H1 (cell line): ENCODE results near the gene RNASEH2A. TPM values are rescaled to one million over a fixed set of nuclear protein-coding genes. Genes with fewer than 3 reads are reported as not detected.
A peak's percentile ranks its signal among the peaks of the same experiment; 100 is the strongest.

ENCODE experiments used
- CTCF ChIA-PET: fragments of 300-600 bp; sonication (Branson Sonifier 250); formaldehyde crosslinking; loops from one replicate; lab custom pipeline; 2021; ENCODE audit not compliant: partially characterized antibody; lab: Charles Lee
- POLR2A ChIA-PET: fragments of 300-600 bp; sonication (Branson Sonifier 250); formaldehyde crosslinking; loops from one replicate; lab custom pipeline; 2021; ENCODE audit warnings: inconsistent platforms; ENCODE audit not compliant: partially characterized antibody; lab: Charles Lee
- DNase-seq, 2 experiments: peaks; one replicate each; pipeline versions ENCODE4 v3.0.0 to v3.0.0-alpha.2; 2010 to 2022; ENCODE audit warnings: low spot score in 2 of 2, low read depth in 1 of 2, mixed read lengths in 1 of 2
- FAIRE-seq: peaks from 2 replicates; lab custom pipeline; 2011; peaks lifted over from hg19 to GRCh38; lab: Jason Lieb, UNC
- H2AFZ ChIP-seq: 2 replicates; pipeline ENCODE4 v1.8.1; 2012; ENCODE audit warnings: low read length, inconsistent platforms
- H2AK5ac ChIP-seq: 2 replicates; pipeline ENCODE4 v1.6.1; 2013; ENCODE audit warnings: low read depth, low read length
- H2BK120ac ChIP-seq: replicated peaks from 2 replicates; pipeline ENCODE3; 2013; ENCODE audit warnings: low read depth, low read length, inconsistent platforms
- H2BK12ac ChIP-seq: 2 replicates; pipeline ENCODE4 v1.6.1; 2013; ENCODE audit warnings: low read depth, low read length
- H2BK15ac ChIP-seq: 2 replicates; pipeline ENCODE4 v1.6.1; 2013; ENCODE audit warnings: low read length
- H2BK20ac ChIP-seq: 2 replicates; pipeline ENCODE4 v1.6.1; 2013; ENCODE audit warnings: low read length
- H2BK5ac ChIP-seq: 2 replicates; pipeline ENCODE4 v1.6.1; 2013; ENCODE audit warnings: low read depth, low read length
- H3K14ac ChIP-seq: 2 replicates; pipeline ENCODE4 v1.6.1; 2013; ENCODE audit warnings: inconsistent platforms; ENCODE audit not compliant: insufficient read length
- H3K18ac ChIP-seq: 2 replicates; pipeline ENCODE4 v1.6.1; 2013; ENCODE audit warnings: low read length; ENCODE audit errors: extremely low read depth
- H3K23ac ChIP-seq: 2 replicates; pipeline ENCODE4 v1.6.1; 2013; ENCODE audit warnings: inconsistent platforms; ENCODE audit not compliant: insufficient read length
- H3K23me2 ChIP-seq: 2 replicates; pipeline ENCODE4 v1.6.1; 2013; ENCODE audit warnings: low read depth, low read length
- H3K27ac ChIP-seq: 2 replicates; pipeline ENCODE4 v1.6.1; 2011; ENCODE audit warnings: low read depth, low read length, inconsistent platforms
- H3K27me3 ChIP-seq, 4 experiments: replicated peaks in 1 of 4; 1 replicate in 1 of 4; 2 replicates in 3 of 4; pipeline versions ENCODE4 v1.6.1 to v1.8.1; 2011 to 2013; ENCODE audit warnings: low read length in 3 of 4, mild to moderate bottlenecking in 3 of 4, inconsistent platforms in 2 of 4, mixed read lengths in 2 of 4, moderate library complexity in 1 of 4; ENCODE audit not compliant: control insufficient read depth in 3 of 4, insufficient read depth in 3 of 4; ENCODE audit errors: extremely low read depth in 1 of 4
- H3K36me3 ChIP-seq, 4 experiments: 2 replicates each; pipeline versions ENCODE4 v1.6.1 to v1.8.1; 2011 to 2013; ENCODE audit warnings: mild to moderate bottlenecking in 4 of 4, low read length in 3 of 4, moderate library complexity in 2 of 4, control low read depth in 1 of 4, inconsistent platforms in 1 of 4; ENCODE audit not compliant: insufficient read depth in 4 of 4, control insufficient read depth in 2 of 4
- H3K4ac ChIP-seq: replicated peaks from 2 replicates; pipeline ENCODE3; 2013; ENCODE audit warnings: low read length, low read depth, mixed read lengths, inconsistent platforms; ENCODE audit not compliant: insufficient read length
- H3K4me1 ChIP-seq, 4 experiments: replicated peaks in 1 of 4; 1 replicate in 1 of 4; 2 replicates in 3 of 4; pipeline versions ENCODE4 v1.6.1 to v1.8.1; 2011 to 2013; ENCODE audit warnings: low read length in 3 of 4, inconsistent platforms in 2 of 4, mixed read lengths in 1 of 4; ENCODE audit not compliant: insufficient read depth in 4 of 4, control insufficient read depth in 3 of 4
- H3K4me2 ChIP-seq, 2 experiments: 2 replicates each; pipeline versions ENCODE4 v1.6.1 to v1.8.1; 2011 to 2013; ENCODE audit warnings: low read depth in 2 of 2, low read length in 2 of 2, control low read depth in 1 of 2, inconsistent platforms in 1 of 2, mild to moderate bottlenecking in 1 of 2; ENCODE audit not compliant: insufficient read depth in 1 of 2
- H3K4me3 ChIP-seq, 4 experiments: fragments of 200-600, 300-600 bp in 1 of 4; sonication (generic), shearing (Covaris generic), sonication (Bioruptor Twin) in 1 of 4; 2 replicates each; pipeline versions ENCODE4 v1.5.1 to v1.8.1; 2011 to 2016; ENCODE audit warnings: low read length in 4 of 4, low read depth in 3 of 4, control low read depth in 2 of 4, inconsistent platforms in 2 of 4, mild to moderate bottlenecking in 2 of 4, mixed read lengths in 1 of 4, moderate library complexity in 1 of 4; ENCODE audit not compliant: insufficient read depth in 2 of 4; ENCODE audit errors: extremely low read depth in 1 of 4
- H3K56ac ChIP-seq: replicated peaks from 2 replicates; pipeline ENCODE3; 2013; ENCODE audit warnings: low read depth, mild to moderate bottlenecking, mixed read lengths, low read length, inconsistent platforms; ENCODE audit not compliant: insufficient read length
- H3K79me1 ChIP-seq: 2 replicates; pipeline ENCODE4 v1.6.1; 2013; ENCODE audit warnings: low read depth, low read length, control low read depth
- H3K79me2 ChIP-seq, 2 experiments: 2 replicates each; pipeline versions ENCODE4 v1.6.1 to v1.8.1; 2012 to 2013; ENCODE audit warnings: low read length in 2 of 2, mild to moderate bottlenecking in 2 of 2, inconsistent platforms in 1 of 2; ENCODE audit not compliant: insufficient read depth in 2 of 2, control insufficient read depth in 1 of 2
- H3K9ac ChIP-seq, 4 experiments: replicated peaks in 1 of 4; 1 replicate in 1 of 4; 2 replicates in 3 of 4; pipeline versions ENCODE4 v1.6.1 to v1.8.1; 2011 to 2013; ENCODE audit warnings: low read depth in 3 of 4, low read length in 3 of 4, control low read depth in 2 of 4, mild to moderate bottlenecking in 2 of 4, moderate library complexity in 2 of 4, inconsistent platforms in 1 of 4; ENCODE audit errors: extremely low read depth in 1 of 4
- H3K9me3 ChIP-seq, 2 experiments: 2 replicates each; pipeline versions ENCODE4 v1.6.1 to v1.8.1; 2012 to 2013; ENCODE audit warnings: mild to moderate bottlenecking in 2 of 2, moderate library complexity in 2 of 2, control low read depth in 1 of 2, inconsistent platforms in 1 of 2, low read depth in 1 of 2, low read length in 1 of 2, mixed read lengths in 1 of 2; ENCODE audit not compliant: insufficient read depth in 2 of 2
- H4K20me1 ChIP-seq, 2 experiments: replicated peaks in 1 of 2; 2 replicates each; pipeline versions ENCODE3 to v1.8.1; 2011 to 2013; ENCODE audit warnings: inconsistent platforms in 2 of 2, low read length in 2 of 2, mild to moderate bottlenecking in 1 of 2; ENCODE audit not compliant: insufficient read depth in 2 of 2, control insufficient read depth in 1 of 2
- H4K5ac ChIP-seq: 2 replicates; pipeline ENCODE4 v1.6.1; 2013; ENCODE audit warnings: low read length, low read depth, mixed read lengths, inconsistent platforms; ENCODE audit not compliant: insufficient read length
- H4K8ac ChIP-seq: 2 replicates; pipeline ENCODE4 v1.8.0; 2013; ENCODE audit warnings: mild to moderate bottlenecking, moderate library complexity, low read length, inconsistent platforms; ENCODE audit not compliant: insufficient read depth; ENCODE audit errors: extremely low read depth
- H4K91ac ChIP-seq: replicated peaks from 2 replicates; pipeline ENCODE3; 2013; ENCODE audit warnings: low read length, mixed read lengths, inconsistent platforms; ENCODE audit not compliant: insufficient read length
- BACH1 ChIP-seq: IDR thresholded peaks from 2 replicates; pipeline ENCODE4 v1.6.1; 2012; ENCODE audit warnings: low read length, improper control_type of control experiment
- BRCA1 ChIP-seq: IDR thresholded peaks from 2 replicates; pipeline ENCODE4 v1.6.1; 2012; ENCODE audit warnings: low read depth, low read length, improper control_type of control experiment
- CHD2 ChIP-seq: IDR thresholded peaks from 2 replicates; pipeline ENCODE4 v1.6.1; 2012; ENCODE audit warnings: low read length, improper control_type of control experiment
- CREB1 ChIP-seq: IDR thresholded peaks from 2 replicates; pipeline ENCODE4 v1.6.1; 2012; ENCODE audit warnings: inconsistent platforms
- CTBP2 ChIP-seq: IDR thresholded peaks from 2 replicates; pipeline ENCODE4 v1.7.0; 2011; ENCODE audit warnings: borderline replicate concordance, mild to moderate bottlenecking, moderate library complexity, mixed read lengths, low read length; ENCODE audit not compliant: insufficient read depth, insufficient read length
- EZH2 ChIP-seq: fragments of 200-600 bp; sonication (generic); IDR thresholded peaks from 2 replicates; pipeline ENCODE4 v1.7.1; 2012; ENCODE audit warnings: low read depth, mild to moderate bottlenecking, moderate library complexity, low read length, inconsistent platforms; ENCODE audit not compliant: severe bottlenecking
- GABPA ChIP-seq: IDR thresholded peaks from 2 replicates; pipeline ENCODE4 v1.6.1; 2011; ENCODE audit warnings: mild to moderate bottlenecking, low read length, moderate library complexity, borderline replicate concordance; ENCODE audit not compliant: insufficient read depth
- HDAC6 ChIP-seq: IDR thresholded peaks from one replicate; pipeline ENCODE4 v1.7.1; 2012; ENCODE audit warnings: low read depth, mild to moderate bottlenecking, inconsistent platforms, low read length, moderate library complexity
- SP1 ChIP-seq: IDR thresholded peaks from 2 replicates; pipeline ENCODE4 v1.6.1; 2011; ENCODE audit warnings: low read depth, low read length
- SP2 ChIP-seq: IDR thresholded peaks from 2 replicates; pipeline ENCODE4 v1.6.1; 2012; ENCODE audit warnings: mild to moderate bottlenecking, low read length, inconsistent platforms
- TAF7 ChIP-seq: optimal IDR thresholded peaks from 2 replicates; pipeline ENCODE3; 2011; ENCODE audit warnings: low read depth, mild to moderate bottlenecking, inconsistent platforms, low read length, moderate library complexity, borderline replicate concordance
- TBP ChIP-seq: IDR thresholded peaks from 2 replicates; pipeline ENCODE4 v1.6.1; 2011; ENCODE audit warnings: low read depth, low read length, improper control_type of control experiment
- WGBS, 2 experiments: shearing (Covaris generic) in 1 of 2; methylation state at CpG; one replicate each; pipeline versions ENCODE4 v1.1.6 to v1.1.7; 2013 to 2015; ENCODE audit warnings: low lambda C conversion rate in 2 of 2, mixed read lengths in 2 of 2, inconsistent platforms in 1 of 2, low coverage in 1 of 2, missing lambda C conversion rate in 1 of 2; ENCODE audit not compliant: insufficient replicate concordance in 2 of 2, insufficient coverage in 1 of 2, insufficient read length in 1 of 2; ENCODE audit errors: extremely low coverage in 1 of 2, missing lambda C conversion rate in 1 of 2; 5-methylcytosine and 5-hydroxymethylcytosine counted together
- polyA plus RNA-seq, 7 experiments: library from polyadenylated mRNA; depleted of rRNA in 3 of 7; stranded (reverse) in 5 of 7; unstranded in 2 of 7; fragments of >200 nt in 5 of 7; fragments of 200-250 nt in 2 of 7; gene quantifications; 1 replicate in 5 of 7; 2 replicates in 1 of 7; 4 replicates in 1 of 7; pipeline versions ENCODE4 v1.2.1 to v1.2.3, GENCODE V29; 2011 to 2013; ENCODE audit warnings: missing spikeins in 2 of 7, mixed read lengths in 2 of 7
- total RNA-seq: library from RNA; stranded (reverse); fragmentation: NEBNext Ultra II Directional; extraction: Animal tissue kit (Norgen Biotek cat#: 25700); gene quantifications from 2 replicates; pipeline ENCODE4 v1.2.1, GENCODE V29; 2021

RNASEH2A gene
- total and polyA plus RNA-seq, 2 of the 8 experiments (the other 6 are each of a cell fraction or from before 2014, with no cell fraction given), result 67.5 to 120 TPM

DNA sequence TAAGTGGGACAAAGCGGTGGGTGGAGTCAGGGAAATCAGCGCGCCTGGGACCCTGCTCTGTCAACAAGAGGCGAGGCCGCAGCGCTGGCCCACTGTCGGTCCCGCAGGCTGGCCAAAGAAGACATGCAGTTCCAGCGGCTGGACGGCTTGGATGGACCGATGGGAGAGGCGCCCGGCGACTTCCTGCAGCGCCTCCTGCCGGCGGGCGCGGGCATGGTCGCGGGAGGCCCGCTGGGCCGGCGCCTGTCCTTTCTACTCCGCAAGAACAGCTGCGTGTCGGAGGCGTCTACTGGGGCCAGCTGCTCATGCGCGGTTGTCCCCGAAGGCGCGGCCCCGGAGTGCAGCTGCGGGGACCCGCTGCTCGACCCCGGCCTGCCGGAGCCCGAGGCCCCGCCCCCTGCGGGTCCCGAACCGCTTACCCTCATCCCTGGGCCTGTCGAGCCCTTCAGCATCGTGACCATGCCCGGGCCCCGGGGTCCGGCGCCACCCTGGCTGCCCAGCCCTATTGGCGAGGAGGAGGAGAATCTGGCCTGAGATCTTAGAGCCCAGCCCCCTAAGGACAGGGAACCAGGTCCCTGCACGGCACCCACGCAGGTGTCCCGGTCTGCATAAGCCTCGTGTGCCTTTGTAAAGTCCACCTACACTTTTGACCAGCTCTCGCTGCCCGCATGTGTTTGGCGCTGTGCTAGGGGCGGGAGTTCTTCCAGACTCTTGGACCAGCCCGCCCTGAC is 48.7 kb upstream of the RNASEH2A start:
- Histone ChIP-seq H3K4me1 (peaks cover 0 to 6% (median 2%) of the 10 kb centered on the region in 4 experiments; a peak in 3 of 7 replicates), H3K9ac (peak overlapping the region in 2 of 4 experiments; percentile 25 to 38; a peak in 2 of 7 replicates), H4K91ac (no peak overlapping the region), H3K23ac (no peak overlapping the region), H2BK15ac (no peak overlapping the region), H3K79me2 (no peaks in the 10 kb centered on the region), H3K79me1 (no peaks in the 10 kb centered on the region), H3K4me3 (peak overlapping the region; percentile 12 to 59 (median 27); a peak in 6 of 8 replicates), H2BK12ac (no peak overlapping the region), H2BK20ac (no peak overlapping the region), H3K56ac (no peak overlapping the region), H3K27ac (no peak overlapping the region), H3K4me2 (peak overlapping the region; percentile 2 to 86), H3K14ac (no peak overlapping the region), H2AFZ (0 out of 2 replicates have a peak overlapping the region, but pooled peaks have one; percentile 84), H4K5ac (no peak overlapping the region), H3K9me3 (no peaks in the 10 kb centered on the region), H2AK5ac (no peak overlapping the region), H3K4ac (no peak overlapping the region), H2BK5ac (no peak overlapping the region), H4K8ac (peak overlapping the region; percentile 62; the same call in 1 of the 2 replicates), H3K36me3 (peaks cover 1 to 3% (median 3%) of the 10 kb centered on the region in 4 experiments; a peak in 4 of 8 replicates), H3K27me3 (no peaks in the 10 kb centered on the region; a peak in 1 of 7 replicates), H3K18ac (peak overlapping the region; percentile 32; the same call in 1 of the 2 replicates), H4K20me1 (no peaks in the 10 kb centered on the region), H3K23me2 (peaks cover 2% of the 10 kb centered on the region; the same call in 1 of the 2 replicates), H2BK120ac (no peak overlapping the region)
- ChIA-PET CTCF (interaction anchor here (0.8 to 17.5 kb wide), 13 partner anchors 9 to 116 kb away, joined by 3 to 288 read pairs (median 11); partner anchors contain the start of genes GET3, HOOK2, JUNB and PRDX2), POLR2A (interaction anchor here (0.6 to 6.5 kb wide), 21 partner anchors 8 to 80 kb away, joined by 3 to 50 read pairs (median 4); partner anchors contain the start of genes DHPS, GET3, PRDX2 and RTBDN)
- DNase-seq, result peak; percentile 83 to 95
- 7% methylated on average over 60 of the region's 60 CpGs; no CpG with 5 or more reads in 1 of the 2 experiments for WGBS, 2 experiments
- no peak for FAIRE-seq
- TF ChIP-seq CREB1, result peak; percentile 52
- no peak for TF ChIP-seq EZH2
- TF ChIP-seq SP1, result 0 out of 2 replicates have a peak, but pooled peaks have one; percentile 20
- peak; percentile 51 for TF ChIP-seq TAF7
- 0 out of 2 replicates have a peak, but pooled peaks have one; percentile 59 for TF ChIP-seq GABPA
- no peak for TF ChIP-seq SP2
- peak; percentile 53; the same call in 1 of the 2 replicates for TF ChIP-seq TBP
- 0 out of 2 replicates have a peak, but pooled peaks have one; percentile 30 for TF ChIP-seq CHD2
- no peak for TF ChIP-seq BACH1
- no peak for TF ChIP-seq BRCA1
- no peak for TF ChIP-seq CTBP2
- no peak for TF ChIP-seq HDAC6
